Testis (tissue), 3 donors: Measurements from ENCODE around the gene TCHHL1. TPM values are rescaled to one million over a fixed set of nuclear protein-coding genes. Genes with fewer than 3 reads are reported as not detected.

ENCODE experiments used
- DNase-seq: peaks from one replicate; pipeline ENCODE4 v3.0.0-alpha.2; 2019
- H3K27ac ChIP-seq, 2 donors: fragments of 200-600 bp; sonication (generic); one replicate each; pipeline ENCODE4 v1.5.1; 2019
- H3K27me3 ChIP-seq: fragments of 200-600 bp; sonication (generic); one replicate; pipeline ENCODE4 v1.5.1; 2019
- H3K36me3 ChIP-seq: fragments of 200-600 bp; sonication (generic); one replicate; pipeline ENCODE4 v1.5.1; 2017; ENCODE audit warnings: low read depth; ENCODE audit errors: missing control alignments
- H3K4me1 ChIP-seq: fragments of 200-600 bp; sonication (generic); one replicate; pipeline ENCODE4 v1.5.1; 2019
- H3K4me3 ChIP-seq, 2 donors: fragments of 200-600 bp; sonication (generic); one replicate each; pipeline ENCODE4 v1.5.1; 2017 to 2019
- H3K9me3 ChIP-seq: fragments of 200-600 bp; sonication (generic); one replicate; pipeline ENCODE4 v1.5.1; 2017
- CTCF ChIP-seq, 3 experiments: fragments of 450-650 bp in 2 of 3; fragments of 200-600 bp in 1 of 3; sonication (generic) in 1 of 3; IDR thresholded peaks; one replicate each; pipeline ENCODE4 v1.5.1; 2016 to 2019; ENCODE audit warnings: antibody characterized with exemption in 3 of 3, mild to moderate bottlenecking in 2 of 3, moderate library complexity in 1 of 3
- WGBS, 2 donors: methylation state at CpG; one replicate each; pipeline ENCODE4 v1.1.5; 2018; 5-methylcytosine and 5-hydroxymethylcytosine counted together
- intact Hi-C: fragments of 100-400 bp; cut with DNase I; formaldehyde crosslinking; loops from one replicate; pipeline ENCODE4 v1.15.1; 2023; ENCODE audit warnings: low total_unique reads
- polyA plus RNA-seq: library from polyadenylated mRNA; stranded (reverse); fragments of 350-450 nt; fragmentation: Illumina TruSeq; extraction: RNeasy Lipid Tissue Mini Kit (QIAGEN cat#74804); gene quantifications from one replicate; pipeline ENCODE4 v1.2.3, GENCODE V29; 2014; ENCODE audit warnings: low read depth, low replicate concordance; ENCODE audit not compliant: insufficient read depth
- small RNA-seq, 2 donors: library from RNA; depleted of rRNA; stranded (forward); fragments of <200 nt; gene quantifications; one replicate each; pipeline ENCODE3, GENCODE V24; 2016
- total RNA-seq, 2 donors: library from RNA; depleted of rRNA; stranded (reverse); fragments of >200 nt; gene quantifications; one replicate each; pipeline ENCODE4 v1.2.3, GENCODE V29; 2016

Gene TCHHL1
- total and polyA plus RNA-seq, 3 donors from 2014 or later, result 0.12 TPM; not detected in 2

DNA sequence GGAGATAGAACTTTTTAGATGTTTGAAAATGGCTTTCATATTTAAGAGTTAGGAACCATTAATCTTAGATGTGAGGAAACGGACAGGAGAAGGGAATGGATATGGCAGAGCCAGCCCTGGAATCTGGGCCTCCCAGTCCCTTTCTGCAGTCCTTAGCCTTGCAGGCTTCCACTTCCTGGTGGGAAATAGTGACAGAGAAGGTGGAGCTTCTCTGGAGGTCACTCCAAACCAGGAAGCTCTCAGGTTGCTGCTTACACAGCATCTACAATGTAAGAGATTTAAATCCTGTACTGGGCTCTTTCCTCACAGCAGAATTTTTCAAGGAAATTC lies 54.6 kb downstream of the TCHHL1 start:
- no peaks in the 10 kb centered on the region for H3K36me3 ChIP-seq
- no peaks in the 10 kb centered on the region for H3K9me3 ChIP-seq
- no peaks in the 10 kb centered on the region for H3K27me3 ChIP-seq
- no peak overlapping the region for H3K4me3 ChIP-seq
- H3K4me1 ChIP-seq, result peaks cover 18% of the 10 kb centered on the region
- intact Hi-C loops, result no loop called here
- 67 to 74% methylated on average over 1 of the region's 1 CpG for WGBS, 2 donors
- no peak for DNase-seq
- TF ChIP-seq CTCF (IDR thresholded peaks at IDR 0.05), result no peak
- peak overlapping the region in 1 of 2 donors; percentile 58 for H3K27ac ChIP-seq

Small RNA genes within 50 kb of the gene (small RNA-seq; reads per million reads assigned to genes)
- 0 reads per million in 2 donors for gene SPTLC1P4

Other genes with a start within 250 kb of the TCHHL1 start
- gene C2CD4D, start 249.2 kb downstream of the TCHHL1 start, total RNA-seq, result 1 to 10 TPM; 1.4 to 2.0 TPM
- 0.29 TPM for gene C2CD4D, start 249.2 kb downstream of the TCHHL1 start, polyA plus RNA-seq
- gene THEM5, start 235.4 kb downstream of the TCHHL1 start, total RNA-seq, result not detected
- 0.57 TPM for gene THEM5, start 235.4 kb downstream of the TCHHL1 start, polyA plus RNA-seq
- 10 to 100 TPM; 35.0 to 42.0 TPM for gene THEM4, start 179.6 kb downstream of the TCHHL1 start, total RNA-seq
- gene THEM4, start 179.6 kb downstream of the TCHHL1 start, polyA plus RNA-seq, result 33.5 TPM
- gene S100A10, start 95.2 kb downstream of the TCHHL1 start, total RNA-seq, result 100 to 1,000 TPM in 1 of 2 donors, 10 to 100 TPM in 1; 92.4 to 110 TPM
- 364 TPM for gene S100A10, start 95.2 kb downstream of the TCHHL1 start, polyA plus RNA-seq
- 10 to 100 TPM; 80.2 to 86.9 TPM for gene S100A11, start 52.1 kb downstream of the TCHHL1 start, total RNA-seq
- gene S100A11, start 52.1 kb downstream of the TCHHL1 start, polyA plus RNA-seq, result 275 TPM
- 1 to 10 TPM; 2.2 to 2.9 TPM for gene TCHH, start 26.4 kb upstream of the TCHHL1 start, total RNA-seq
- gene TCHH, start 26.4 kb upstream of the TCHHL1 start, polyA plus RNA-seq, result 0.53 TPM
- gene RPTN, start 70.2 kb upstream of the TCHHL1 start, total RNA-seq, result under 1 TPM in 1 of 2 donors, not detected in 1; 0.06 TPM
- gene RPTN, start 70.2 kb upstream of the TCHHL1 start, polyA plus RNA-seq, result not detected
- under 1 TPM in 1 of 2 donors, not detected in 1; 0.06 TPM for gene HRNR, start 135.1 kb upstream of the TCHHL1 start, total RNA-seq
- gene HRNR, start 135.1 kb upstream of the TCHHL1 start, polyA plus RNA-seq, result not detected
- under 1 TPM; 0.16 to 0.19 TPM for gene FLG, start 236.2 kb upstream of the TCHHL1 start, total RNA-seq
- not detected for gene FLG, start 236.2 kb upstream of the TCHHL1 start, polyA plus RNA-seq